CD4-positive, alpha-beta T cell treated with Interleukin-1 beta for 1 hour (primary cell): Measurements from ENCODE around the gene NFIX.

ENCODE experiments used
- DNase-seq, 2 donors: peaks; one replicate each; pipeline ENCODE4 v3.0.0-alpha.2; 2020 to 2022

NFIX gene

GRCh38 chr19:13095934-13096927 is 101.0 kb downstream of the NFIX start:
- DNase-seq: peak in 1 of 2 donors; percentile 48

DNA sequence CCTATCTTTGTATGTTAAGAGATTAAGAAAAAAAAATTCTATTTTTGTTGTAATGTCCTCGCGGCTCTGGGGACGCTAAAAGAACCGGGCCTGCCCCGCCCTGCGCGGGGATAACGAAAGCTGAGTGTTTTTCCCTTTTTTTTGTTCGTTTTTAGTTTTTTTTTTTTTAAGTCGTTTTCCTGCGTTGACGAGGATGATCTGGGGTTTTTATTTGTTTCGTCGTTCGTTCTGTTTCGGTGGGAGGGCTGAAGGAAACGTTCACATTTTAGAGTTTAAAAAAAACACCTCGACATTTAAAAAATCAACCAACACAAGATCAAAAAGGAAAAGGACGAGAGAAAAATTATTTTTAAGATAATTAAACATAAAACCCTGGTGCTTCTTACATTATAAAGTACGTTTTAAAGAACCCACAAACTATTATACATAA is 101.8 kb downstream of the NFIX start:
- no peak for DNase-seq

GRCh38 chr19:13097463-13098258 is 102.4 kb downstream of the NFIX start:
- DNase-seq: peak in 1 of 2 donors; percentile 45

- DNase-seq: peak; percentile 48 to 61
Measured at GRCh38 chr19:13098277-13099072, 103.2 kb downstream of the NFIX start.

DNA sequence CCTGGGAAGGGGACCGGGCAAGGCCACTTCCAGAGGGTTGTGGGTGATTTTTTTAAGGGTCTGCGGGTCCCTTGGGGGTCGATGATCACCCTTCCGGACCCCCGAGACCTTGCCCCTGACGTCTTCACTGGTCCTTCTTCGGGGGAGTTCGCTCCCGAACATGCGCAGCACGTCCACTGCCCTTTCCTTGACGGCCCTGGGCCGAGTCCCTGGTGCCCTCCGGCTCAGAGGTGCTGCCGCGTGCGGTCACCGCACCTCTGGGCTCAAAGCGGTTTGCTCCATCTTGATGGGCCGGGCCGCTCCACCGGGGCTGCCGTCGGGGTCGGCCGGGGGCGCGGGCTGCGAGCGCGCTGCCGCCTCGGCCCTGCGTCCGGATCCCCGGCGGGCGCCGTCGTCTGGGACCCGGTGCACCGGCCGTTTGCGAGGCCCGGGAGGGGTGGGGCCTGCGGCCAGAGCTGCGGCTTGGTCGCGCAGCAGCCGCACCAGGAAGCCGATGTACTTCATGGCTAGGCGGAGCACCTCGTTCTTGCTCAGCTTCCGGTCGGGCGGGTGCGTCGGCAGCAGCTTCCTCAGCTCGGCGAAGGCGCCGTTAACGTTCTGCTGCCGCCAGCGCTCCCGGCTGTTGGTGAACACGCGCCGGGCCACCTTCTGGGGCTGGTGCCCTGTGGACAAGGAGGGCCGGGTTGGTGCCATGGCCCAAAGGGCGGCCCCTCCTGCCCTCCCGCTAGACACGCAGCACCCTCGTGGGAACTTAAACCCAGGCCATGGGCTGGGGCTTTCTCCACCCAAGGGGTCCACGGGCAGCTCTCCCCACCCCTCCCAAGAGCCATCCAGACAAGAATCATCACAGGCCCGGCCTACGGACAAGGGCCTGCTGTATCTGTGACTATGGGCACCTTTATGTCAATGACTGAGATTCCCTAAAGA is 104.1 kb downstream of the NFIX start:
- DNase-seq: peak; percentile 81 to 87

DNA sequence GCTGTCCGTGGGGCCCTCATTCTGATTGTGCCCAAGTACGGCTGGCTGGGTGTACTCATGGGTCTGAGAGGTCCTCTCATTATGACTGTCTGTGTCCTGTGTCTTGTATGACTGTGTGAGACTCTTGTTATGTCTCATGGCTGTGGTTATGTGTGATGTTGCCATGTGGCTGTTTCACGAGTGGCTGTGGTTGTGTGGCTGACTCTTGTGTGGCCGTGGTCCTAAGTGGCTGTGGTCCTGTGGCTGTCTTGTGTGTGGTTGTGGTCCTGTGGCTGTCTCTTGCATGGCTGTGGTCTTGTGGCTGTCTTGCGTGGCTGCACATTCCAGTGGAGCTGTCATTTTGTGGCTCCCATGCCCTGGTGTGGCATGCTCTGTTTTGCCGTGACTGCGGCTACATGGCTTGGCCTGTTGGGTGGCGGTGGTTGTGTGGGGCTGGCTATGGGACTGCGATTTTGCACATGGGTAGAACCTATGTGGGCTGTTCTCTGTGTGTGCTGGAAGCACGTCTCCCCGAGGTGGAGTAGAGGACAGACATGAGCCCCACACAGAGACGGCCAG is 104.8 kb downstream of the NFIX start:
- peak; percentile 81 to 83 for DNase-seq

- no peak for DNase-seq
Measured at GRCh38 chr19:13100841-13101589, 105.7 kb downstream of the NFIX start.

GRCh38 chr19:13101590-13102415 is 106.5 kb downstream of the NFIX start:
- no peak for DNase-seq

- DNase-seq: no peak
Measured at GRCh38 chr19:13102416-13102665, 107.1 kb downstream of the NFIX start.

DNA sequence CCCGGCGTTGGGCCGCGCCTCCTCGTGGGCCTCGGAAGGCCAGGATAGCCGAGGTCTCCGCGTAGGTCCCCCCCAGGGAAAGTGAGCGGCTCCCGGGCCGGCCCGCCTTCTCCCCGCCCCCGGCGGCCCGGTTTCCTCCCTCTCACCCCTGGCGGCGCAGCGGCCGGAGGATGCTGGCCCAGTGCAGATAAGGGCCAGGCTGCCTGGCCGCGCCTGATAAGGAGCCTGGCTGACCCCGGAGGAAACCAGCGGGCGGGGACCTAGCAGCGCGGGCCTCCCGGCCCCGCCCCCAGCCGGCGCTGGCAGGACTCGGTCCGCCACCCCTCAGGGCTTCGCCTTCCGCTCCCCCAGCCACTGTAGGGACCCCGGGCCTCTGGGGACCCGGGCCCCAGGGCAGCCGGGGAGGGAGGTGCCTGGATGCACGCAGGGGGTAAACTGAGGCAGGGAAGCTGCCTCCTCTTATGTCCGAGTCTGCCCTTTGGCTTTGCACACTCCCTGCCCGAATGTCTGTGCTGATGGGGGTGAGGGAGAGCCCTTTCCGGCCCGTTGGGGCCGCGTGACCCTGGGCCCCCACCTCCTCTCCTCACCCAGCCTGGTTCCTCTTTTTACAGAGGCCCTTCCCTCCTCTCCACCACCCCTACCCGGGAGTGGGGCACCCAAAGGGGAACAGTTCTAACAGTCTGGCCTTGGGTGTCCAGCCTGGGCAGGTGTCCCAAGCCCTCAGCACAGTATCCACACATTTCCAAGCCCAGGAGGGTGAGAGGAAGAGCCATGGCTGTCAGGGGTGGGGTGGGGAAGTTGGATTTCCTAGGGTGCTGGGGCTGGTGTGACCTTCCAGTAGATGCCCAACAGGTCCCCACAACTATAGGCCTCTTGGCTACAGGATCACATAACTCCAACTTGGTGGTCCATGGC is 107.6 kb downstream of the NFIX start, which contains the start of gene LYL1:
Gene LYL1 (minus strand): TSS at position 193 of the 915 bp plus-strand sequence. CDS start 1,687 bp downstream, outside the sequence.
- DNase-seq: peak; percentile 49 to 78

DNA sequence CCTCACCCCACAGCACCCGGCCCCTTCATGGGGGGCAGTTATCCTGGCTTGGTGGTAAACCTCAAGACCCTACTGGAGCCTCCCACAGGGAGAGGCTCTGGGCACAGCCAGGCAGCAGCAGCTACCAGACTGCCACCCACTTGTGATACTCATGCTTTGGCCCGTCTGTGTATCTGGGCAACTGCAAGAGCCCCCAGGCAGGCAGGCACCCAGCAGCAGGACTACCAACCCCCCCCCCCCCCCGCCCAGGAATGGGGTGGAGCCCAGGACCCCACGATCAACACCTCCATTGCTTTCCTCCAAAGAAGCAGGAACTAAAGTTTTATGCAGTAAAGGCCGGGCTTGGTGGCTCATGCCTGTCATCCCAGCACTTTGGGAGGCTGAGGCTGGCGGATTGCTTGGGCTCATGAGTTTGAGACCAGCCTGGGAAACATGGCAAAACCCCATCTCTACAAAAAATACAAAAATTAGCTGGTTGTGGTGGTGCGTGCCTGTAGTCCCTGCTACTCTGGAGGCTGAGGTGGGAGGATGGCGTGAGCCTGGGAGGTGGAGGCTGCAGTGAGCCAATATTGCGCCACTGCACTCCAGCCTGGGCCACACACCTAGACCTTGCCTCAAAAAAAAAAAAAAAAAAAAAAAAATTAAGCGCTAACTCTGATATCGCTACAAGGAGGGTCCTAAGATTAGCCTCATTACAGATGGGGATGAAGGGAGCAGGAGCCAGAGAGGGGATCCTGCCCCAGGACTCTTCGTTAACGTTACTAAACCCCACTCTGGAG is 108.5 kb downstream of the NFIX start:
- DNase-seq: no peak

- peak; percentile 62 to 91 for DNase-seq
Measured at GRCh38 chr19:13104360-13104847, 109.1 kb downstream of the NFIX start.

DNA sequence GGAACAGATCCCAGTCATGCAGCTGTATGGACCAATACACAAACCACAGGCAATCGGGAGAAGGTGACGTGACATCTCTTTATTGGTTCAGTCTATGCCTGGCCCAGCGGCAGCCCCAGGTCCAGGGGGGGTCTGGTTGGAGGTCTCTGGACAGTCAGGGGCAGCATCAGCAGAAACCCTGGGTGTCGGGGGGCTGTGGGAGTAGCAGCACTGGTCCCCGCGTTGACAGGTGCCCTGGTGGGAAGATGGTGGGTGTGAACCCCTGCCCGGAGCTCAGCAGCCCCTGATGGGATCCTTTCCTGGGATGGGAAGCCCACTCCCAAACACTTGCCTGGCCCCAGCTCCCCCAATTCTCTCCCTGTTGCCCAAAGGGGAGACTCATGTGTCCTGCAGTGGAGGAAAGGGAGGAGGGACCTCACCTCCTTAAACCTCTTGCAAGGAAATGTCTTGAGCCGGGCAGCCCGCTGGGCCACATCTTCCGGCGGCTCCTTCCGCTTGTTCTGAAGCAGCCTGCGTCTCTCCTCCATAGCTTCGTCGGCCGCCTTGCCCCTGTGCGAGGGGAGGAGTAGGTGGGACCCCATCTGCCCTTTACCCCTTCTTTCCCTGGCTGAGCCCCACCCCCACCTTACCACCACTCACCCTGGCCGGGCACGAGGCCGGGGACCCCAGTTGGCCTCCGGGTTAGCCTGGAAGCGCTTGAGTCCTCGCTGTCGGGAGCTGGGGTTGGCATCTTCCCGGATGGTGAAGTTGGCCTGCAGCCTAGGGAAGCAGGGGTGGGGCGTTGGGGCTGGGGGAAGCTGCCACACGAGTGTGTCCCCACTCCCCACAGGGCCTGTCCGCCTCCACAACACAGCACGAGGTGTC is 109.8 kb downstream of the NFIX start:
- DNase-seq: peak in 1 of 2 donors; percentile 46

DNA sequence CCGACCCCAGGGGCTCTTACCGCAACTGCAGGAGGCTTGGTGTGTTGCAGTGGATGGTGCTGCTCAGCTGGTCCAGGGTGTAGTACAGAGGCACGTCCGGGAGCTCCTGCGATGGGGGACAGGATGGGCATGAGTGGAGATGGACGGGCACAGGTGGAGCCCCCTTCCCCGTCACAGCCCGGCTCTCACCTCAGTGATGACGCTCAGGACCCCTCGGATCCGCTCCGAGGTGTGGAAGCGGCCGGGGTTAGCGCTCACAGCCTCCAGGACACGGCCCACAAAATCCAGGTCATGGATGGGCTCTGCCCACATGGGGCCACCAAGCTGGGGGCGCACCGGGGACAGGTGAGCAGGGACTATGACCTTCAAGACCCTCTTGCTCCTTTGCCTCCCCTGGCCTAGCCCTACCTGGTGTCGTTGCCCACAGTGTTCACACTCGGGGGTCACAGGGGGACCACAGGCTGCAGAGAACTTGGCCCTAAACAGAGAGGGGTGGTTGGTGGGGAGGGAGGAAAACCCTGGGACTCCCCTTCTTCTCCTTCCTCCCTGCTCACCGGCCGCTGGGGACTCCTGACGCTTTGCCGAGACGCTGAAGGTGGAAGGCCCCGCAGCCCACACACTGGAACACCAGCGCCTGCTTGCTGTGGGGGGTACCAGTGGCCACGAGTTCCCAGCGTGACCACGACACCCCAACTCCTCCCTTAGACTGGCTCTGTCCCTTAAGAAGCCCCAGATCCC is 114.3 kb downstream of the NFIX start:
- DNase-seq: no peak

- DNase-seq: no peak
Measured at GRCh38 chr19:13110099-13110610, 114.9 kb downstream of the NFIX start.

DNA sequence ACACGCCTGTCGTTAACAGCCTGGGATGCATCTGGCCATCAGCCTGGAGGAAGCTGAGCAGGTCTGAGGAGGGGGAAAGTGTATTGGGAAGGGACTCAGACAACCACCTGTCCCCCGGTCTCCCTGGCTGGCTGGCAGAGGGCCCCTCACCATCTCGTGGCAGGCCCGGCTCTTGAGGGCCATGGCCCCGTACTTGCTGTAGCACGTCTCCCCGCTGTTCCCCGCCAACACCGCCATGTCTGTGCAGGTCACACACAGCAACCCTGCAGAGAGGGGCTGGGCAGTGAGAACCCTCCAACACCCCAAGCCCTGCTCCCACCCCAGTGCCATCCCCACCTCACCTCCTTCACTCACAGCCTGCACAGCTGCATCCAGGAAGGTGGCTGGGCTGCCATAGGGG is 117.3 kb downstream of the NFIX start:
- no peak for DNase-seq
